Right cardiac atrium (tissue), 5 donors: ENCODE measurements around the gene VTI1A. TPM values are rescaled to one million over a fixed set of nuclear protein-coding genes. Genes with fewer than 3 reads are reported as not detected.

Source experiments
- ATAC-seq, 2 donors: fragments of 200-7000 bp; cut with Tn5 transposase; one replicate each; pipeline versions ENCODE4 v1.8.0 to v1.9.1; 2020; ENCODE audit warnings: moderate library complexity in 2 of 2, mild to moderate bottlenecking in 1 of 2
- DNase-seq, 3 donors: peaks; one replicate each; pipeline ENCODE4 v3.0.0-alpha.2; 2020
- H3K27ac ChIP-seq: one replicate; pipeline ENCODE4 v1.5.1; 2013; ENCODE audit warnings: mild to moderate bottlenecking, low read length, control low read depth, moderate library complexity
- H3K27me3 ChIP-seq: one replicate; pipeline ENCODE4 v1.6.1; 2013; ENCODE audit not compliant: control insufficient read depth, insufficient read depth
- H3K4me1 ChIP-seq: one replicate; pipeline ENCODE4 v1.6.1; 2013; ENCODE audit warnings: low read length; ENCODE audit not compliant: control insufficient read depth, insufficient read depth
- H3K4me3 ChIP-seq: one replicate; pipeline ENCODE4 v1.5.1; 2013; ENCODE audit warnings: low read length, control low read depth
- H3K9me3 ChIP-seq: one replicate; pipeline ENCODE4 v1.6.1; 2013; ENCODE audit warnings: low read length; ENCODE audit not compliant: control insufficient read depth
- WGBS: extraction: QIAGEN DNeasy Blood & Tissue Kit; methylation state at CpG from one replicate; pipeline ENCODE4 v1.1.7; 2013; 5-methylcytosine and 5-hydroxymethylcytosine counted together
- intact Hi-C, 4 donors: fragments of 100-400 bp; cut with DNase I; formaldehyde crosslinking; loops; one replicate each; pipeline versions ENCODE4 v1.11.0 to v1.14.0; 2022 to 2023
- polyA plus RNA-seq: library from polyadenylated mRNA; stranded (reverse); fragments of 200-250 nt; gene quantifications from one replicate; pipeline ENCODE4 v1.2.3, GENCODE V29; 2013
- total RNA-seq, 4 donors: library from RNA; stranded (reverse); fragmentation: NEBNext Ultra II Directional; extraction: Animal tissue kit (Norgen Biotek cat#: 25700); gene quantifications; one replicate each; pipeline ENCODE4 v1.2.1, GENCODE V29; 2021
- donor health status: healthy with polysubstance abuse.
- donor health status: DM: no; HTN: yes; CAD: no.
- donor health status: DM: no; HTN: no; CAD: no.
- donor health status: DM: no; HTN: yes; CAD: no; lungs with severe emphysema.
- donor health status: DM: yes; HTN: yes; CAD: no.

The VTI1A gene
- total and polyA plus RNA-seq, 5 donors: 9.1 to 22.5 (median 19.7) TPM

GRCh38 chr10:112812586-112812985 is 365.6 kb downstream of the VTI1A start:
- no peak overlapping the region for H3K4me3 ChIP-seq
- ATAC-seq: no peak
- no peaks in the 10 kb centered on the region for H3K4me1 ChIP-seq
- H3K9me3 ChIP-seq: no peaks in the 10 kb centered on the region
- no peak overlapping the region for H3K27ac ChIP-seq
- intact Hi-C loops: no loop called here
- WGBS: 77% methylated on average over 3 of the region's 3 CpGs
- H3K27me3 ChIP-seq: no peaks in the 10 kb centered on the region
- DNase-seq: peak in 1 of 3 donors; percentile 20

GRCh38 chr10:112813866-112814591 is 367.0 kb downstream of the VTI1A start:
- no peak for ATAC-seq
- WGBS: 89% methylated on average over 16 of the region's 16 CpGs

GRCh38 chr10:112815269-112816032 is 368.4 kb downstream of the VTI1A start:
- ATAC-seq (peak in 1 of 2 donors; percentile 30), DNase-seq (no peak)
- H3K27me3 ChIP-seq: no peaks in the 10 kb centered on the region
- no peaks in the 10 kb centered on the region for H3K4me1 ChIP-seq
- H3K4me3 ChIP-seq: no peak overlapping the region
- intact Hi-C loops: no loop called here
- H3K9me3 ChIP-seq: no peaks in the 10 kb centered on the region
- 57% methylated on average over 16 of the region's 16 CpGs for WGBS
- H3K27ac ChIP-seq: no peak overlapping the region

More at GRCh38 chr10:112813866-112814591, 367.0 kb downstream of the VTI1A start:
- H3K9me3 ChIP-seq: no peaks in the 10 kb centered on the region
- H3K27ac ChIP-seq: no peak overlapping the region
- no peaks in the 10 kb centered on the region for H3K27me3 ChIP-seq
- H3K4me3 ChIP-seq: no peak overlapping the region
- H3K4me1 ChIP-seq: no peaks in the 10 kb centered on the region
- intact Hi-C loops: no loop called here
- no peak for DNase-seq

- H3K4me3 ChIP-seq: no peak overlapping the region
- H3K27ac ChIP-seq: no peak overlapping the region
These were observed 369.0 kb downstream of the VTI1A start for GRCh38 chr10:112816033-112816430.

GRCh38 chr10:112816891-112817290 is 369.9 kb downstream of the VTI1A start:
- Histone ChIP-seq H3K9me3 (no peaks in the 10 kb centered on the region), H3K27me3 (no peaks in the 10 kb centered on the region), H3K4me1 (no peaks in the 10 kb centered on the region), H3K4me3 (no peak overlapping the region), H3K27ac (no peak overlapping the region)
- intact Hi-C loops: no loop called here
- 68% methylated on average over 13 of the region's 13 CpGs for WGBS
- DNase-seq: no peak
- ATAC-seq: no peak

More at GRCh38 chr10:112816033-112816430, 369.0 kb downstream of the VTI1A start:
- DNase-seq (no peak), ATAC-seq (no peak)
- no peaks in the 10 kb centered on the region for H3K9me3 ChIP-seq
- 58% methylated on average over 4 of the region's 4 CpGs for WGBS
- intact Hi-C loops: no loop called here
- H3K4me1 ChIP-seq: no peaks in the 10 kb centered on the region
- no peaks in the 10 kb centered on the region for H3K27me3 ChIP-seq

GRCh38 chr10:112817981-112818777 is 371.2 kb downstream of the VTI1A start:
- no peak for DNase-seq
- H3K4me3 ChIP-seq: no peak overlapping the region
- no peaks in the 10 kb centered on the region for H3K4me1 ChIP-seq
- WGBS: 94% methylated on average over 14 of the region's 14 CpGs
- no peaks in the 10 kb centered on the region for H3K27me3 ChIP-seq
- no peak overlapping the region for H3K27ac ChIP-seq
- intact Hi-C loops: no loop called here
- no peak for ATAC-seq
- H3K9me3 ChIP-seq: no peaks in the 10 kb centered on the region

GRCh38 chr10:112819231-112819630 is 372.2 kb downstream of the VTI1A start:
- 89% methylated on average over 7 of the region's 7 CpGs for WGBS
- no peak for ATAC-seq
- Histone ChIP-seq H3K9me3 (no peaks in the 10 kb centered on the region), H3K27me3 (no peaks in the 10 kb centered on the region), H3K4me3 (no peak overlapping the region), H3K27ac (no peak overlapping the region), H3K4me1 (no peaks in the 10 kb centered on the region)
- DNase-seq: no peak
- intact Hi-C loops: no loop called here

GRCh38 chr10:112820320-112820719 is 373.3 kb downstream of the VTI1A start:
- Histone ChIP-seq H3K9me3 (no peaks in the 10 kb centered on the region), H3K27ac (no peak overlapping the region), H3K4me1 (no peaks in the 10 kb centered on the region), H3K27me3 (no peaks in the 10 kb centered on the region), H3K4me3 (no peak overlapping the region)
- intact Hi-C loops: no loop called here
- DNase-seq (no peak), ATAC-seq (no peak)
- WGBS: 97% methylated on average over 1 of the region's 1 CpG

GRCh38 chr10:112821038-112821437 is 374.0 kb downstream of the VTI1A start:
- Histone ChIP-seq H3K9me3 (no peaks in the 10 kb centered on the region), H3K4me3 (no peak overlapping the region), H3K27me3 (no peaks in the 10 kb centered on the region), H3K27ac (no peak overlapping the region), H3K4me1 (no peaks in the 10 kb centered on the region)
- intact Hi-C loops: no loop called here
- 97% methylated on average over 19 of the region's 19 CpGs for WGBS
- no peak for DNase-seq
- ATAC-seq: no peak

GRCh38 chr10:112821663-112822062 is 374.6 kb downstream of the VTI1A start:
- no peak for ATAC-seq
- intact Hi-C loops: no loop called here
- WGBS: 89% methylated on average over 7 of the region's 7 CpGs

GRCh38 chr10:112823007-112823406 is 376.0 kb downstream of the VTI1A start:
- ATAC-seq (no peak), DNase-seq (no peak)
- no peak overlapping the region for H3K4me3 ChIP-seq
- no peaks in the 10 kb centered on the region for H3K4me1 ChIP-seq
- no peak overlapping the region for H3K27ac ChIP-seq
- no peaks in the 10 kb centered on the region for H3K27me3 ChIP-seq
- intact Hi-C loops: no loop called here
- no peaks in the 10 kb centered on the region for H3K9me3 ChIP-seq
- 93% methylated on average over 5 of the region's 5 CpGs for WGBS

More at GRCh38 chr10:112821663-112822062, 374.6 kb downstream of the VTI1A start:
- Histone ChIP-seq H3K4me1 (no peaks in the 10 kb centered on the region), H3K27ac (no peak overlapping the region), H3K4me3 (no peak overlapping the region), H3K9me3 (no peaks in the 10 kb centered on the region), H3K27me3 (no peaks in the 10 kb centered on the region)
- no peak for DNase-seq
